ENCODE results near the gene SLC28A1. TPM values are rescaled to one million over a fixed set of nuclear protein-coding genes. Genes with fewer than 3 reads are reported as not detected.

SLC28A1 gene
- polyA plus RNA-seq, 1 donor (not counting 4 experiments of a cell fraction or from before 2014, with no cell fraction given) = not detected

GRCh38 chr15:84917452-84917851, 33.0 kb downstream of the SLC28A1 start:
- H2AFZ ChIP-seq (ENCODE audit: control insufficient read depth, low read length) = no peak overlapping the region
- no peaks in the 10 kb centered on the region for H3K9me3 ChIP-seq (ENCODE audit: control insufficient read depth, low read depth, low read length)
- FAIRE-seq (no peak), DNase-seq (ENCODE audit: low read depth, low spot score) (no peak)
- TF ChIP-seq EZH2 (IDR thresholded peaks at IDR 0.05; ENCODE audit: low read length) = no peak
- no peaks in the 10 kb centered on the region for H3K9me1 ChIP-seq (ENCODE audit: control insufficient read depth, extremely low read depth, insufficient read depth, low read length)
- no peak overlapping the region for H3K9ac ChIP-seq (ENCODE audit: control insufficient read depth, extremely low read depth, insufficient read depth, low read length)
- no peaks in the 10 kb centered on the region for H3K27me3 ChIP-seq (ENCODE audit: control insufficient read depth, extremely low read depth, insufficient read depth, low read length)
- H3K4me2 ChIP-seq (ENCODE audit: control insufficient read depth, extremely low read depth, insufficient read depth, low read depth, low read length) = no peak overlapping the region
- no peak overlapping the region for H3K27ac ChIP-seq (ENCODE audit: control insufficient read depth, insufficient read depth, low read length)
- no peaks in the 10 kb centered on the region for H4K20me1 ChIP-seq (ENCODE audit: control insufficient read depth, extremely low read depth, insufficient read depth, low read length)
- H3K36me3 ChIP-seq (ENCODE audit: control insufficient read depth in 2 of 2, extremely low read depth in 1 of 2, insufficient read depth in 2 of 2, low read length in 2 of 2) = no peaks in the 10 kb centered on the region
- H3K4me1 ChIP-seq (ENCODE audit: control insufficient read depth, extremely low read depth, insufficient read depth, low read length) = peaks cover 18% of the 10 kb centered on the region
- dilution Hi-C loops (cut with MboI; ENCODE audit: extremely low pct_ligation_motif_present, low sequenced_read_pairs) = no loop called here
- no peaks in the 10 kb centered on the region for H3K79me2 ChIP-seq (ENCODE audit: control insufficient read depth, insufficient read depth, low read length)
- H3K4me3 ChIP-seq (ENCODE audit: control insufficient read depth in 2 of 3, extremely low read depth in 1 of 3, insufficient read depth in 2 of 3, low read depth in 1 of 3, low read length in 3 of 3) = no peak overlapping the region

GRCh38 chr15:84919106-84919667, 34.7 kb downstream of the SLC28A1 start:
- dilution Hi-C loops (cut with MboI; ENCODE audit: extremely low pct_ligation_motif_present, low sequenced_read_pairs) = no loop called here
- Histone ChIP-seq H3K4me1 (ENCODE audit: control insufficient read depth, extremely low read depth, insufficient read depth, low read length) (peaks cover 13% of the 10 kb centered on the region), H3K9me1 (ENCODE audit: control insufficient read depth, extremely low read depth, insufficient read depth, low read length) (no peaks in the 10 kb centered on the region), H3K4me2 (ENCODE audit: control insufficient read depth, extremely low read depth, insufficient read depth, low read depth, low read length) (no peak overlapping the region), H4K20me1 (ENCODE audit: control insufficient read depth, extremely low read depth, insufficient read depth, low read length) (no peaks in the 10 kb centered on the region), H3K27me3 (ENCODE audit: control insufficient read depth, extremely low read depth, insufficient read depth, low read length) (no peaks in the 10 kb centered on the region), H3K79me2 (ENCODE audit: control insufficient read depth, insufficient read depth, low read length) (no peaks in the 10 kb centered on the region), H3K9ac (ENCODE audit: control insufficient read depth, extremely low read depth, insufficient read depth, low read length) (no peak overlapping the region), H2AFZ (ENCODE audit: control insufficient read depth, low read length) (no peak overlapping the region), H3K27ac (ENCODE audit: control insufficient read depth, insufficient read depth, low read length) (no peak overlapping the region), H3K36me3 (ENCODE audit: control insufficient read depth in 2 of 2, extremely low read depth in 1 of 2, insufficient read depth in 2 of 2, low read length in 2 of 2) (no peaks in the 10 kb centered on the region), H3K4me3 (ENCODE audit: control insufficient read depth in 2 of 3, extremely low read depth in 1 of 3, insufficient read depth in 2 of 3, low read depth in 1 of 3, low read length in 3 of 3) (no peak overlapping the region), H3K9me3 (ENCODE audit: control insufficient read depth, low read depth, low read length) (no peaks in the 10 kb centered on the region)
- FAIRE-seq = no peak
- no peak for TF ChIP-seq EZH2 (IDR thresholded peaks at IDR 0.05; ENCODE audit: low read length)
- no peak for TF ChIP-seq CTCF (optimal IDR thresholded peaks at IDR 0.05 in 1 of 3, IDR thresholded peaks at IDR 0.05 in 1 of 3, conservative IDR thresholded peaks at IDR 0.05 in 1 of 3; ENCODE audit: extremely low read depth in 1 of 3, insufficient read depth in 2 of 3, low read length in 3 of 3)
- no peak for DNase-seq (ENCODE audit: low read depth, low spot score)

- Histone ChIP-seq H3K36me3 (ENCODE audit: control insufficient read depth in 2 of 2, extremely low read depth in 1 of 2, insufficient read depth in 2 of 2, low read length in 2 of 2) (no peaks in the 10 kb centered on the region), H3K4me3 (ENCODE audit: control insufficient read depth in 2 of 3, extremely low read depth in 1 of 3, insufficient read depth in 2 of 3, low read depth in 1 of 3, low read length in 3 of 3) (no peak overlapping the region), H3K4me2 (ENCODE audit: control insufficient read depth, extremely low read depth, insufficient read depth, low read depth, low read length) (no peak overlapping the region), H4K20me1 (ENCODE audit: control insufficient read depth, extremely low read depth, insufficient read depth, low read length) (no peaks in the 10 kb centered on the region), H3K9me1 (ENCODE audit: control insufficient read depth, extremely low read depth, insufficient read depth, low read length) (no peaks in the 10 kb centered on the region), H3K9ac (ENCODE audit: control insufficient read depth, extremely low read depth, insufficient read depth, low read length) (no peak overlapping the region), H3K27ac (ENCODE audit: control insufficient read depth, insufficient read depth, low read length) (no peak overlapping the region), H3K4me1 (ENCODE audit: control insufficient read depth, extremely low read depth, insufficient read depth, low read length) (peaks cover 3% of the 10 kb centered on the region), H3K79me2 (ENCODE audit: control insufficient read depth, insufficient read depth, low read length) (no peaks in the 10 kb centered on the region), H3K27me3 (ENCODE audit: control insufficient read depth, extremely low read depth, insufficient read depth, low read length) (no peaks in the 10 kb centered on the region), H2AFZ (ENCODE audit: control insufficient read depth, low read length) (no peak overlapping the region), H3K9me3 (ENCODE audit: control insufficient read depth, low read depth, low read length) (no peaks in the 10 kb centered on the region)
- DNase-seq (ENCODE audit: low read depth, low spot score) = no peak
- FAIRE-seq = no peak
- dilution Hi-C loops (cut with MboI; ENCODE audit: extremely low pct_ligation_motif_present, low sequenced_read_pairs) = no loop called here
- TF ChIP-seq EZH2 (IDR thresholded peaks at IDR 0.05; ENCODE audit: low read length) (no peak), CTCF (optimal IDR thresholded peaks at IDR 0.05 in 1 of 3, IDR thresholded peaks at IDR 0.05 in 1 of 3, conservative IDR thresholded peaks at IDR 0.05 in 1 of 3; ENCODE audit: extremely low read depth in 1 of 3, insufficient read depth in 2 of 3, low read length in 3 of 3) (no peak)
Observed at GRCh38 chr15:84921121-84921520, 36.7 kb downstream of the SLC28A1 start.

Measured in keratinocyte (primary cell).